ENCODE measurements around the gene OR5H6. TPM values are rescaled to one million over a fixed set of nuclear protein-coding genes. Genes with fewer than 3 reads are reported as not detected.

The OR5H6 gene
- total and polyA plus RNA-seq, 2 of the 13 experiments (the other 11 are each of a cell fraction or from before 2014, with no cell fraction given) = not detected

- TF ChIP-seq ZNF207 (IDR thresholded peaks at IDR 0.05; ENCODE audit: borderline replicate concordance) (no peak), GFI1 (CRISPR knock-in tag; IDR thresholded peaks at IDR 0.05; ENCODE audit: borderline replicate concordance) (no peak), SOX13 (IDR thresholded peaks at IDR 0.05) (no peak), SOX13 (CRISPR knock-in tag; conservative IDR thresholded peaks at IDR 0.05 in 1 of 2, IDR thresholded peaks at IDR 0.05 in 1 of 2) (no peak), ARNT2 (CRISPR knock-in tag; IDR thresholded peaks at IDR 0.05; ENCODE audit: low read depth) (no peak)
These were observed 31.6 kb upstream of the OR5H6 start (continued) for GRCh38 chr3:98232489-98232888.

- TF ChIP-seq RFXANK (CRISPR knock-in tag; IDR thresholded peaks at IDR 0.05) (no peak), SMYD3 (CRISPR knock-in tag; IDR thresholded peaks at IDR 0.05) (no peak), ZNF616 (CRISPR knock-in tag; IDR thresholded peaks at IDR 0.05; ENCODE audit: low read depth) (no peak), ZNF580 (CRISPR knock-in tag; IDR thresholded peaks at IDR 0.05; ENCODE audit: borderline replicate concordance, low read depth) (no peak), FOSL1 (CRISPR knock-in tag; IDR thresholded peaks at IDR 0.05; ENCODE audit: borderline replicate concordance) (no peak), ZNF382 (CRISPR knock-in tag; IDR thresholded peaks at IDR 0.05; ENCODE audit: borderline replicate concordance) (no peak), MBD4 (IDR thresholded peaks at IDR 0.05; ENCODE audit: borderline replicate concordance, low read length) (no peak), NR2C2 (CRISPR knock-in tag; IDR thresholded peaks at IDR 0.05; ENCODE audit: borderline replicate concordance) (no peak), ZNF547 (CRISPR knock-in tag; IDR thresholded peaks at IDR 0.05) (no peak), REPIN1 (CRISPR knock-in tag; IDR thresholded peaks at IDR 0.05; ENCODE audit: borderline replicate concordance, low read depth) (no peak), RFX5 (IDR thresholded peaks at IDR 0.05; ENCODE audit: low read depth, low read length) (no peak), NR3C1 (CRISPR knock-in tag; IDR thresholded peaks at IDR 0.05) (no peak), CENPX (CRISPR knock-in tag; IDR thresholded peaks at IDR 0.05) (no peak), PRPF4 (IDR thresholded peaks at IDR 0.05; ENCODE audit: low read depth, low read length, poor library complexity, severe bottlenecking) (no peak), KDM5A (IDR thresholded peaks at IDR 0.05; ENCODE audit: borderline replicate concordance, low read length) (no peak), HMG20B (CRISPR knock-in tag; conservative IDR thresholded peaks at IDR 0.05) (no peak)
- Histone ChIP-seq H3K9ac (ENCODE audit: insufficient read depth, low read depth, low read length) (no peak overlapping the region), H4K20me1 (ENCODE audit: insufficient read depth, low read length) (no peaks in the 10 kb centered on the region), H3K36me3 (replicated peaks in 1 of 2; ENCODE audit: control insufficient read depth in 1 of 2, insufficient read depth in 2 of 2, low read length in 2 of 2) (no peaks in the 10 kb centered on the region), H3K27me3 (ENCODE audit: control insufficient read depth in 1 of 2, insufficient read depth in 2 of 2, low read length in 2 of 2) (no peaks in the 10 kb centered on the region), H3K4me3 (replicated peaks in 1 of 3; ENCODE audit: insufficient read depth in 1 of 3, low read depth in 2 of 3, low read length in 3 of 3) (no peak overlapping the region), H3K27ac (ENCODE audit: extremely low read length, insufficient read depth, low read length) (no peak overlapping the region), H3K9me3 (ENCODE audit: low read length) (no peaks in the 10 kb centered on the region), H3K79me2 (ENCODE audit: insufficient read depth, low read length) (no peaks in the 10 kb centered on the region), H3K4me1 (ENCODE audit: insufficient read depth, low read length) (no peaks in the 10 kb centered on the region), H3K4me2 (ENCODE audit: low read depth, low read length) (no peak overlapping the region), H2AFZ (ENCODE audit: low read length) (no peak overlapping the region)
- no peak for FAIRE-seq
- intact Hi-C loops (cut with micrococcal nuclease; ENCODE audit: unreplicated experiment) (no loop called here), in situ Hi-C loops (cut with HindIII; ENCODE audit: extremely low pct_ligation_motif_present, low pct_unique_long_range_greater_than_20kb) (no loop called here)
- DNase-seq (ENCODE audit: low spot score) = no peak
- ChIA-PET POLR2A (no interaction called here), CTCF (ENCODE audit: low intra/inter-chr PET ratio, low total read pairs) (no interaction called here)
- 0% methylated on average over 5 of the region's 5 CpGs for WGBS (ENCODE audit: low lambda C conversion rate)
- BruUV-seq (replicated peaks) = no TSS peak
- ATAC-seq = no peak
These were observed 30.6 kb upstream of the OR5H6 start for GRCh38 chr3:98233468-98233867.

Measured in HepG2 (cell line).